Endothelial cell of umbilical vein (primary cell): ENCODE measurements around the gene ADAM29. TPM values are rescaled to one million over a fixed set of nuclear protein-coding genes. Genes with fewer than 3 reads are reported as not detected.

Experiments used
- BruUV-seq: library from RNA; stranded (reverse); fragments of 400-500 nt; replicated peaks from 2 replicates; lab custom pipeline; 2021; lab: Mats Ljungman, UMichigan
- CTCF ChIA-PET: fragments of 300-600, 350-600 bp; sonication (Branson Sonifier 250); formaldehyde crosslinking; loops from one replicate; lab custom pipeline; 2021; ENCODE audit warnings: antibody characterized with exemption, inconsistent platforms; lab: Charles Lee
- POLR2A ChIA-PET: fragments of 300-600, 350-600 bp; sonication (Branson Sonifier 250); formaldehyde crosslinking; loops from one replicate; lab custom pipeline; 2021; ENCODE audit warnings: antibody characterized with exemption, inconsistent platforms; lab: Charles Lee
- DNase-seq: peaks from one replicate; pipeline ENCODE4 v3.0.0-alpha.2; 2011; ENCODE audit warnings: low read depth, low spot score
- FAIRE-seq: peaks from 2 replicates; lab custom pipeline; 2011; peaks lifted over from hg19 to GRCh38; lab: Jason Lieb, UNC
- H2AFZ ChIP-seq: 2 replicates; pipeline ENCODE4 v1.6.0; 2012; ENCODE audit warnings: low read depth, low read length, control low read depth, inconsistent platforms
- H3K27ac ChIP-seq: 2 replicates; pipeline ENCODE4 v1.5.1; 2011; ENCODE audit warnings: low read depth, mild to moderate bottlenecking, control low read depth, low read length, moderate library complexity; ENCODE audit not compliant: insufficient read depth
- H3K27me3 ChIP-seq, 2 experiments: 2 replicates each; pipeline versions ENCODE4 v1.6.0 to v1.6.1; 2011; ENCODE audit warnings: low read length in 2 of 2, mixed read lengths in 1 of 2; ENCODE audit not compliant: control insufficient read depth in 2 of 2, insufficient read depth in 2 of 2
- H3K36me3 ChIP-seq, 2 experiments: 2 replicates in 1 of 2; 3 replicates in 1 of 2; pipeline ENCODE4 v1.5.1; 2011; ENCODE audit warnings: low read length in 2 of 2, mild to moderate bottlenecking in 1 of 2, moderate library complexity in 1 of 2; ENCODE audit not compliant: control insufficient read depth in 2 of 2, insufficient read depth in 2 of 2; ENCODE audit errors: extremely low read depth in 1 of 2
- H3K4me1 ChIP-seq: 3 replicates; pipeline ENCODE4 v1.5.1; 2011; ENCODE audit warnings: mild to moderate bottlenecking, low read length; ENCODE audit not compliant: control insufficient read depth, insufficient read depth; ENCODE audit errors: extremely low read depth
- H3K4me2 ChIP-seq: 2 replicates; pipeline ENCODE4 v1.6.1; 2011; ENCODE audit warnings: low read length, control low read depth, mixed read lengths; ENCODE audit not compliant: insufficient read depth
- H3K4me3 ChIP-seq, 3 experiments: fragments of 200-600 bp in 1 of 3; sonication (generic), shearing (Covaris generic) in 1 of 3; replicated peaks in 1 of 3; 2 replicates each; pipeline ENCODE4 v1.5.1; 2011 to 2016; ENCODE audit warnings: control low read depth in 3 of 3, low read length in 3 of 3, mild to moderate bottlenecking in 2 of 3, inconsistent platforms in 1 of 3, low read depth in 1 of 3, moderate library complexity in 1 of 3; ENCODE audit not compliant: insufficient read depth in 1 of 3
- H3K79me2 ChIP-seq: 2 replicates; pipeline ENCODE4 v1.6.0; 2012; ENCODE audit warnings: low read length, inconsistent platforms; ENCODE audit not compliant: control insufficient read depth, insufficient read depth
- H3K9ac ChIP-seq: replicated peaks from 2 replicates; pipeline ENCODE3; 2011; ENCODE audit warnings: low read length, control low read depth; ENCODE audit not compliant: insufficient read depth; ENCODE audit errors: extremely low read depth
- H3K9me1 ChIP-seq: replicated peaks from 3 replicates; pipeline ENCODE4 v1.6.0; 2011; ENCODE audit warnings: mild to moderate bottlenecking, low read length; ENCODE audit not compliant: control insufficient read depth, insufficient read depth; ENCODE audit errors: extremely low read depth
- H3K9me3 ChIP-seq: replicated peaks from 2 replicates; pipeline ENCODE4 v1.5.1; 2012; ENCODE audit warnings: low read length, inconsistent platforms; ENCODE audit not compliant: control insufficient read depth, insufficient read depth
- H4K20me1 ChIP-seq: replicated peaks from 2 replicates; pipeline ENCODE3; 2011; ENCODE audit warnings: mild to moderate bottlenecking, low read length; ENCODE audit not compliant: control insufficient read depth, insufficient read depth; ENCODE audit errors: extremely low read depth
- EZH2 ChIP-seq: IDR thresholded peaks from 2 replicates; pipeline ENCODE4 v1.6.1; 2012; ENCODE audit warnings: borderline replicate concordance, low read depth, mild to moderate bottlenecking, moderate library complexity, low read length, inconsistent platforms; ENCODE audit not compliant: severe bottlenecking
- FOS ChIP-seq: IDR thresholded peaks from 2 replicates; pipeline ENCODE4 v1.6.1; 2011; ENCODE audit warnings: mild to moderate bottlenecking, low read length, moderate library complexity, borderline replicate concordance; ENCODE audit not compliant: insufficient read depth
- GATA2 ChIP-seq: IDR thresholded peaks from 2 replicates; pipeline ENCODE4 v1.7.0; 2011; ENCODE audit warnings: low read depth, mild to moderate bottlenecking, moderate library complexity, mixed read lengths, low read length; ENCODE audit not compliant: insufficient read length, insufficient read depth
- JUN ChIP-seq: IDR thresholded peaks from 2 replicates; pipeline ENCODE4 v1.6.1; 2011; ENCODE audit warnings: borderline replicate concordance, low read depth; ENCODE audit not compliant: insufficient read length, insufficient read depth
- MYC ChIP-seq: IDR thresholded peaks from one replicate; pipeline ENCODE4 v1.6.1; 2011; ENCODE audit warnings: mild to moderate bottlenecking, low read depth, low read length
- POLR2A ChIP-seq: IDR thresholded peaks from 2 replicates; pipeline ENCODE4 v1.6.1; 2012; ENCODE audit warnings: low read depth, mild to moderate bottlenecking, control low read depth, low read length
- POLR2AphosphoS5 ChIP-seq: IDR thresholded peaks from 2 replicates; pipeline ENCODE4 v1.6.1; 2012; ENCODE audit warnings: low read depth, mild to moderate bottlenecking, control low read depth, low read length, moderate library complexity; ENCODE audit not compliant: insufficient read depth
- dilution Hi-C: fragments of 300-500 bp; cut with MboI; formaldehyde crosslinking; loops from one replicate; pipeline ENCODE4 v1.15.0; 2019; ENCODE audit warnings: low sequenced_read_pairs; ENCODE audit not compliant: extremely low pct_ligation_motif_present
- intact Hi-C: fragments of 100-400 bp; cut with micrococcal nuclease; formaldehyde crosslinking; loops from one replicate; pipeline ENCODE4 v1.10.0; 2022
- polyA plus RNA-seq, 4 experiments: library from polyadenylated mRNA; depleted of rRNA in 3 of 4; stranded (reverse) in 3 of 4; unstranded in 1 of 4; fragments of >200 nt; gene quantifications; 2 replicates each; pipeline versions ENCODE4 v1.2.1 to v1.2.3, GENCODE V29; 2011 to 2012; ENCODE audit warnings: missing spikeins in 1 of 4
- total RNA-seq: library from RNA; stranded (reverse); gene quantifications from 2 replicates; pipeline ENCODE4 v1.2.3, GENCODE V29; 2021
- TF ChIP-seq, protein P1 (sequence below): IDR thresholded peaks from 2 replicates; pipeline ENCODE4 v1.6.1; 2011; ENCODE audit not compliant: insufficient read depth, insufficient read length
- TF ChIP-seq, protein P2 (sequence below), 2 donors: IDR thresholded peaks; 1 replicate in 1 of 2; 2 replicates in 1 of 2; pipeline ENCODE4 v1.5.1; 2011; ENCODE audit warnings: low read length in 2 of 2, mild to moderate bottlenecking in 2 of 2, moderate library complexity in 2 of 2, control low read depth in 1 of 2, inconsistent platforms in 1 of 2, low read depth in 1 of 2; ENCODE audit not compliant: insufficient read depth in 1 of 2; ENCODE audit errors: extremely low read depth in 1 of 2

ADAM29 gene
- total and polyA plus RNA-seq, 2 donors (not counting 3 experiments of a cell fraction or from before 2014, with no cell fraction given), result not detected

DNA sequence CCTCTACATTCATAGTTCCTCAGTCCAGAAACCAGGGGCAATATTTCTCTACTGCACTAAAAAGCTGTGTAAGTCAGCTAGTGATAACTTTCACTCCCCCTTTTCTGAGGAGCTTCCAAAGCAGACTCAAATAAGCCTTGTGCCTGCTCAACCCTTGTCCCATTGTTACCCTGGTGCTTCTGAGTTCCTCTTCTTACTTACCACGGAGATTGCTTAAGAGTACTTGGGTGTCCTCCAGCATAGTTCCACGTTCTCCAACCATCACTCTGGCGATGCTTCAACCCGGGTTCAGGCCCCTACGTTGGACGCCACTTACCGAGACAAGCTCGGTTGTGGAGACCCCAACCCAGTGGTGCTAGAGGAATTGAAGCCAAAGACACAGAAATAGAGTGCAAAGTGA lies 71.6 kb downstream of the ADAM29 start:
- Histone ChIP-seq H3K4me3 (no peak overlapping the region), H3K27ac (no peak overlapping the region), H3K9ac (no peak overlapping the region), H3K36me3 (no peaks in the 10 kb centered on the region), H3K4me2 (no peak overlapping the region), H2AFZ (no peak overlapping the region), H3K9me1 (no peaks in the 10 kb centered on the region), H3K9me3 (peaks cover 5% of the 10 kb centered on the region), H3K27me3 (no peaks in the 10 kb centered on the region), H3K4me1 (no peaks in the 10 kb centered on the region), H3K79me2 (no peaks in the 10 kb centered on the region), H4K20me1 (no peaks in the 10 kb centered on the region)
- TF ChIP-seq, protein P1, sequence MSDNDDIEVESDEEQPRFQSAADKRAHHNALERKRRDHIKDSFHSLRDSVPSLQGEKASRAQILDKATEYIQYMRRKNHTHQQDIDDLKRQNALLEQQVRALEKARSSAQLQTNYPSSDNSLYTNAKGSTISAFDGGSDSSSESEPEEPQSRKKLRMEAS, result no peak
- TF ChIP-seq JUN (no peak), GATA2 (no peak), EZH2 (no peak), POLR2AphosphoS5 (no peak), FOS (no peak), MYC (no peak), POLR2A (no peak)
- TF ChIP-seq, protein P2, sequence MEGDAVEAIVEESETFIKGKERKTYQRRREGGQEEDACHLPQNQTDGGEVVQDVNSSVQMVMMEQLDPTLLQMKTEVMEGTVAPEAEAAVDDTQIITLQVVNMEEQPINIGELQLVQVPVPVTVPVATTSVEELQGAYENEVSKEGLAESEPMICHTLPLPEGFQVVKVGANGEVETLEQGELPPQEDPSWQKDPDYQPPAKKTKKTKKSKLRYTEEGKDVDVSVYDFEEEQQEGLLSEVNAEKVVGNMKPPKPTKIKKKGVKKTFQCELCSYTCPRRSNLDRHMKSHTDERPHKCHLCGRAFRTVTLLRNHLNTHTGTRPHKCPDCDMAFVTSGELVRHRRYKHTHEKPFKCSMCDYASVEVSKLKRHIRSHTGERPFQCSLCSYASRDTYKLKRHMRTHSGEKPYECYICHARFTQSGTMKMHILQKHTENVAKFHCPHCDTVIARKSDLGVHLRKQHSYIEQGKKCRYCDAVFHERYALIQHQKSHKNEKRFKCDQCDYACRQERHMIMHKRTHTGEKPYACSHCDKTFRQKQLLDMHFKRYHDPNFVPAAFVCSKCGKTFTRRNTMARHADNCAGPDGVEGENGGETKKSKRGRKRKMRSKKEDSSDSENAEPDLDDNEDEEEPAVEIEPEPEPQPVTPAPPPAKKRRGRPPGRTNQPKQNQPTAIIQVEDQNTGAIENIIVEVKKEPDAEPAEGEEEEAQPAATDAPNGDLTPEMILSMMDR (IDR thresholded peaks at IDR 0.05; ENCODE audit: extremely low read depth in 1 of 2, insufficient read depth in 1 of 2, low read depth in 1 of 2, low read length in 2 of 2), result no peak
- DNase-seq, result no peak
- FAIRE-seq, result no peak
- dilution Hi-C loops, result no loop called here
- POLR2A ChIA-PET, result no interaction called here
- no TSS peak for BruUV-seq
- intact Hi-C loops, result no loop called here
- CTCF ChIA-PET, result no interaction called here
